ENCODE measurements around the gene VPS41.

- TF ChIP-seq, protein P1, sequence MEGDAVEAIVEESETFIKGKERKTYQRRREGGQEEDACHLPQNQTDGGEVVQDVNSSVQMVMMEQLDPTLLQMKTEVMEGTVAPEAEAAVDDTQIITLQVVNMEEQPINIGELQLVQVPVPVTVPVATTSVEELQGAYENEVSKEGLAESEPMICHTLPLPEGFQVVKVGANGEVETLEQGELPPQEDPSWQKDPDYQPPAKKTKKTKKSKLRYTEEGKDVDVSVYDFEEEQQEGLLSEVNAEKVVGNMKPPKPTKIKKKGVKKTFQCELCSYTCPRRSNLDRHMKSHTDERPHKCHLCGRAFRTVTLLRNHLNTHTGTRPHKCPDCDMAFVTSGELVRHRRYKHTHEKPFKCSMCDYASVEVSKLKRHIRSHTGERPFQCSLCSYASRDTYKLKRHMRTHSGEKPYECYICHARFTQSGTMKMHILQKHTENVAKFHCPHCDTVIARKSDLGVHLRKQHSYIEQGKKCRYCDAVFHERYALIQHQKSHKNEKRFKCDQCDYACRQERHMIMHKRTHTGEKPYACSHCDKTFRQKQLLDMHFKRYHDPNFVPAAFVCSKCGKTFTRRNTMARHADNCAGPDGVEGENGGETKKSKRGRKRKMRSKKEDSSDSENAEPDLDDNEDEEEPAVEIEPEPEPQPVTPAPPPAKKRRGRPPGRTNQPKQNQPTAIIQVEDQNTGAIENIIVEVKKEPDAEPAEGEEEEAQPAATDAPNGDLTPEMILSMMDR (IDR thresholded peaks at IDR 0.05), result no peak
- TF ChIP-seq POLR2A (IDR thresholded peaks at IDR 0.05), result no peak
Observed at GRCh38 chr7:38880035-38880434, 29.0 kb downstream of the VPS41 start.
